ENCODE results near the gene TBX1.

DNA sequence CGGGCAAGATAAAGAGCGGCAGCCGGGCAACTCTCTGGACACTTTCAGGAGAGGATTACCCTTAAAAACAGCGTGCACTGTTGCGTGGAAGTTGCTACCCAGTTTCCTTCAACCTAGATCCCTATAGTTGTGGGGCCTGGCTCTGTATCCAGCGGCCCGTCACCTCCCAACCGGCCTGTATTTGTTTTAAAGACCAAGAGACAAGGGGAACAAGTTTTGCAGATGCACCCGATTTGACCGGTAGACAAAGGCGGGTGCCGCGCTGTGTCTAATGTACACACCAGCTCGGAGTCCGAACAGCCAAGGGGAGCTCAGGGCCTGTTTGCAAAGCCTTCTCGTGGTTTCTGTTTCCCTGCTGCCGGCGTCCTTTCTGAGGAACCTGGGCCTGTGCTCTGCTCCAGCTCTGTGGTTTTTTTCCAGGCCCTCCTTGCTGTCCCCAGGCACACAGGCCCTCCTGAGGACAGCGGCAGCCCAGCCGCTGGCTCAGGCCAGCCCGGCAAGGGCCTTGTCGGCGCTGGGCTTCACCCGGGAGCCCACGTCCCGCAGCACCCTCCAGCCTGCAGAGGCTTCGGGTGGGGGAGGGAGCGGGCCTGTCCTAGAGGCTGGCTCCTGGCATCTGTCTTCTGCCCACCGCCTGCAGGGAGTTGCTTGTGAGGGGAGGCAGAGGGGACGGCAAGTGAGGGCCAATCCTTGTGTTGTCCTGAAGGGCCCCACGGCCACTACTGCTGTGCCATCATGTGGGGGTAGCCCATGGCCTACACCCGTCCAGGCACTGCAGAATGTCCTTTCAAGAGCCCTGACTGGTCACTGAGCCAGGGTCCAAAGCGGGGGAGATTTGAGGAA lies 1.4 kb downstream of the TBX1 start:
- TF ChIP-seq, protein P1, sequence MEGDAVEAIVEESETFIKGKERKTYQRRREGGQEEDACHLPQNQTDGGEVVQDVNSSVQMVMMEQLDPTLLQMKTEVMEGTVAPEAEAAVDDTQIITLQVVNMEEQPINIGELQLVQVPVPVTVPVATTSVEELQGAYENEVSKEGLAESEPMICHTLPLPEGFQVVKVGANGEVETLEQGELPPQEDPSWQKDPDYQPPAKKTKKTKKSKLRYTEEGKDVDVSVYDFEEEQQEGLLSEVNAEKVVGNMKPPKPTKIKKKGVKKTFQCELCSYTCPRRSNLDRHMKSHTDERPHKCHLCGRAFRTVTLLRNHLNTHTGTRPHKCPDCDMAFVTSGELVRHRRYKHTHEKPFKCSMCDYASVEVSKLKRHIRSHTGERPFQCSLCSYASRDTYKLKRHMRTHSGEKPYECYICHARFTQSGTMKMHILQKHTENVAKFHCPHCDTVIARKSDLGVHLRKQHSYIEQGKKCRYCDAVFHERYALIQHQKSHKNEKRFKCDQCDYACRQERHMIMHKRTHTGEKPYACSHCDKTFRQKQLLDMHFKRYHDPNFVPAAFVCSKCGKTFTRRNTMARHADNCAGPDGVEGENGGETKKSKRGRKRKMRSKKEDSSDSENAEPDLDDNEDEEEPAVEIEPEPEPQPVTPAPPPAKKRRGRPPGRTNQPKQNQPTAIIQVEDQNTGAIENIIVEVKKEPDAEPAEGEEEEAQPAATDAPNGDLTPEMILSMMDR (conservative IDR thresholded peaks at IDR 0.05), result no peak
- no peak for TF ChIP-seq EZH2 (IDR thresholded peaks at IDR 0.05; ENCODE audit: low read depth)
